Inflammatory macrophage (primary cell): Measurements from ENCODE around the gene EPHA8.

ENCODE experiments used
- DNase-seq, 2 donors: peaks; one replicate each; pipeline ENCODE4 v3.0.0-alpha.2; 2020 to 2022

The EPHA8 gene

GRCh38 chr1:22569269-22569668, 6.0 kb downstream of the EPHA8 start:
- DNase-seq, result no peak

- no peak for DNase-seq
Measured at GRCh38 chr1:22570140-22570909, 7.0 kb downstream of the EPHA8 start.

- DNase-seq, result no peak
Measured at GRCh38 chr1:22572818-22573217, 9.5 kb downstream of the EPHA8 start.

- no peak for DNase-seq
Measured at GRCh38 chr1:22573237-22573636, 9.9 kb downstream of the EPHA8 start.

GRCh38 chr1:22575532-22576149, 12.4 kb downstream of the EPHA8 start:
- DNase-seq, result peak; percentile 41 to 53

- DNase-seq, result no peak
Measured at GRCh38 chr1:22576150-22576544, 12.9 kb downstream of the EPHA8 start.

- DNase-seq, result no peak
Measured at GRCh38 chr1:22576617-22577016, 13.3 kb downstream of the EPHA8 start.

- no peak for DNase-seq
Measured at GRCh38 chr1:22578732-22579361, 15.6 kb downstream of the EPHA8 start.

GRCh38 chr1:22579541-22580155, 16.4 kb downstream of the EPHA8 start:
- no peak for DNase-seq

GRCh38 chr1:22582661-22583635, 19.7 kb downstream of the EPHA8 start:
- DNase-seq, result no peak

- no peak for DNase-seq
Measured at GRCh38 chr1:22584001-22584562, 20.8 kb downstream of the EPHA8 start.

GRCh38 chr1:22584970-22585369, 21.7 kb downstream of the EPHA8 start:
- DNase-seq, result no peak

GRCh38 chr1:22585471-22585870, 22.2 kb downstream of the EPHA8 start:
- DNase-seq, result no peak

- DNase-seq, result no peak
Measured at GRCh38 chr1:22586356-22587130, 23.3 kb downstream of the EPHA8 start.

- no peak for DNase-seq
Measured at GRCh38 chr1:22587247-22587646, 24.0 kb downstream of the EPHA8 start.

- DNase-seq, result no peak
Measured at GRCh38 chr1:22588899-22589422, 25.7 kb downstream of the EPHA8 start.

GRCh38 chr1:22591576-22591975, 28.3 kb downstream of the EPHA8 start:
- no peak for DNase-seq

GRCh38 chr1:22592051-22592450, 28.8 kb downstream of the EPHA8 start:
- DNase-seq, result no peak

- DNase-seq, result no peak
Measured at GRCh38 chr1:22592919-22593790, 29.9 kb downstream of the EPHA8 start.

GRCh38 chr1:22594396-22594795, 31.1 kb downstream of the EPHA8 start:
- DNase-seq, result no peak
